Measurements from ENCODE around the gene EML4. TPM values are rescaled to one million over a fixed set of nuclear protein-coding genes. Genes with fewer than 3 reads are reported as not detected.

The EML4 gene
- total and polyA plus RNA-seq, 2 of the 13 experiments (the other 11 are each of a cell fraction or from before 2014, with no cell fraction given) = 243 to 476 TPM

DNA sequence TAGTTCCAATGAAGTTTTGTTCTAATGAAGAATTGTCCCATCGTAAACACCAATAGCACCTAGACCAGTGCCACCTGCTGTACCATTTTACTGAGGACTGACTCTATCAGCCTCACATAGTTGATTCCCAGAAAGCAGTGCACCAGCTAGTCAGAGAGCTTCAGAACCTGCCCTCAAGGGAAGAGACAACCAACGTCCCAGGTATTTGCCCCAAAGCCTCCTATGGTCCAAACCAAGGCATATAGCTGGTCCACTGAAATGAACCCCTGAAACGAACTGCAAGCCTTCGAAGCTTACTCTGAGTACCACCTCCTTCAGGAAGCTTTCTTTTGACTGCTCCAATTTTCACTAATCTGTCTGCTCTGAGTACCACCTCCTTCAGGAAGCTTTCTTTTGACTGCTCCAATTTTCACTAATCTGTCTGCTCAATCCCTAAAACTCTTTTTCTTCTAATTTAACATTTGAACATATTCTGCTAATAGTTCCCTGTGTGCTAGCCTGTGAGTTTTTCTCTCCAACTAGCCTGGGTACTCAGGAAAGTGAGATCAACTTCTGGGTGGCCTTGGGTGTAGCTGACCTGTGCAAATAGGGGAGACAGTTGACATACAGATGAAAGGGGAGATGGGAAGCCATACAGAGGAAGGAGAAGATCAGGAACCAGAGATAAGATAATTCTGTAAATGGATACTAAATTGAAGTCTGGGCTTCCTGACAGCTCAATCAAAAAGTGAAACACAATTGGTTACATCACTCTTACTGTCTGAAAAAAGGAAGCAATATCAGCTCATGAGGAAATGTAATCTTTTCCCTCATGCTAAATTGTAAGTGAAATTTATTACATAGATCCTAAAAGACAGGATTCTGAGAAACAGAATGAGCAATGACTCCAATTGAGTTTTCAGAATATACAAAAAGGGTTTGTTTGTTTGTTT lies 33.5 kb upstream of the EML4 start (continued):
- TF ChIP-seq HOXD1 (CRISPR knock-in tag; IDR thresholded peaks at IDR 0.05) (peak; percentile 96), ZNF232 (CRISPR knock-in tag; IDR thresholded peaks at IDR 0.05; ENCODE audit: borderline replicate concordance) (no peak), HNRNPK (IDR thresholded peaks at IDR 0.05; ENCODE audit: low read depth, low read length, poor library complexity, severe bottlenecking) (peak; percentile 19), TEAD2 (CRISPR knock-in tag; IDR thresholded peaks at IDR 0.05) (no peak), RARA (CRISPR knock-in tag; IDR thresholded peaks at IDR 0.05) (peak; percentile 97), ZNF143 (CRISPR knock-in tag; IDR thresholded peaks at IDR 0.05) (0 out of 2 replicates have a peak, but pooled peaks have one; percentile 8), ZNF446 (CRISPR knock-in tag; IDR thresholded peaks at IDR 0.05) (peak; percentile 55; the same call in 1 of the 2 replicates), SNAPC5 (CRISPR knock-in tag; IDR thresholded peaks at IDR 0.05; ENCODE audit: borderline replicate concordance) (0 out of 2 replicates have a peak, but pooled peaks have one; percentile 21), HDAC1 (CRISPR knock-in tag; IDR thresholded peaks at IDR 0.05) (peak; percentile 92), ZNF558 (CRISPR knock-in tag; IDR thresholded peaks at IDR 0.05; ENCODE audit: borderline replicate concordance) (no peak; the same call in 1 of the 2 replicates), TGIF2 (CRISPR knock-in tag; IDR thresholded peaks at IDR 0.05) (peak; percentile 89), ZNF607 (CRISPR knock-in tag; IDR thresholded peaks at IDR 0.05; ENCODE audit: borderline replicate concordance) (peak; percentile 54; the same call in 1 of the 2 replicates), ZNF773 (CRISPR knock-in tag; IDR thresholded peaks at IDR 0.05; ENCODE audit: borderline replicate concordance) (no peak), MAFG (CRISPR knock-in tag; IDR thresholded peaks at IDR 0.05) (no peak), MXD4 (CRISPR knock-in tag; IDR thresholded peaks at IDR 0.05) (no peak; the same call in 1 of the 2 replicates), ZNF496 (CRISPR knock-in tag; IDR thresholded peaks at IDR 0.05; ENCODE audit: insufficient replicate concordance) (no peak), ZBTB3 (CRISPR knock-in tag; IDR thresholded peaks at IDR 0.05; ENCODE audit: borderline replicate concordance, low read depth) (0 out of 2 replicates have a peak, but pooled peaks have one; percentile 72), SRF (IDR thresholded peaks at IDR 0.05; ENCODE audit: low read depth, low read length) (no peak), MTA1 (CRISPR knock-in tag; IDR thresholded peaks at IDR 0.05; ENCODE audit: borderline replicate concordance) (peak; percentile 18; the same call in 1 of the 2 replicates), CSRNP2 (CRISPR knock-in tag; conservative IDR thresholded peaks at IDR 0.05; ENCODE audit: low read depth) (no peak)
- TF ChIP-seq, protein P1, sequence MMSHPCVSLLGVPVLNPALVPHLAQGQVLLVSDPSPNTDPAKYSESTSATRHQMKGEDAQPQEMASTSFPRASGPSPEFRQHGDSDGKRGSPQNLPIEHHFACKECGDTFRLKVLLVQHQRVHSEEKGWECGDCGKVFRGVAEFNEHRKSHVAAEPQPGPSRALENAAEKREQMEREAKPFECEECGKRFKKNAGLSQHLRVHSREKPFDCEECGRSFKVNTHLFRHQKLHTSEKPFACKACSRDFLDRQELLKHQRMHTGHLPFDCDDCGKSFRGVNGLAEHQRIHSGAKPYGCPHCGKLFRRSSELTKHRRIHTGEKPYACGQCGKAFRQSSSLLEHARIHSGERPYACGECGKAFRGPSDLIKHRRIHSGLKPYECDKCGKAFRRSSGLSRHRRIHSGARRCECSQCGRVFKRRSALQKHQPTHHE (CRISPR knock-in tag; IDR thresholded peaks at IDR 0.05; ENCODE audit: borderline replicate concordance) = peak; percentile 59; the same call in 1 of the 2 replicates
- TF ChIP-seq, protein P2, sequence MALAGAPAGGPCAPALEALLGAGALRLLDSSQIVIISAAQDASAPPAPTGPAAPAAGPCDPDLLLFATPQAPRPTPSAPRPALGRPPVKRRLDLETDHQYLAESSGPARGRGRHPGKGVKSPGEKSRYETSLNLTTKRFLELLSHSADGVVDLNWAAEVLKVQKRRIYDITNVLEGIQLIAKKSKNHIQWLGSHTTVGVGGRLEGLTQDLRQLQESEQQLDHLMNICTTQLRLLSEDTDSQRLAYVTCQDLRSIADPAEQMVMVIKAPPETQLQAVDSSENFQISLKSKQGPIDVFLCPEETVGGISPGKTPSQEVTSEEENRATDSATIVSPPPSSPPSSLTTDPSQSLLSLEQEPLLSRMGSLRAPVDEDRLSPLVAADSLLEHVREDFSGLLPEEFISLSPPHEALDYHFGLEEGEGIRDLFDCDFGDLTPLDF (CRISPR knock-in tag; IDR thresholded peaks at IDR 0.05) = peak; percentile 61; the same call in 1 of the 2 replicates
- TF ChIP-seq, protein P3, sequence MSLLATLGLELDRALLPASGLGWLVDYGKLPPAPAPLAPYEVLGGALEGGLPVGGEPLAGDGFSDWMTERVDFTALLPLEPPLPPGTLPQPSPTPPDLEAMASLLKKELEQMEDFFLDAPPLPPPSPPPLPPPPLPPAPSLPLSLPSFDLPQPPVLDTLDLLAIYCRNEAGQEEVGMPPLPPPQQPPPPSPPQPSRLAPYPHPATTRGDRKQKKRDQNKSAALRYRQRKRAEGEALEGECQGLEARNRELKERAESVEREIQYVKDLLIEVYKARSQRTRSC (CRISPR knock-in tag; IDR thresholded peaks at IDR 0.05; ENCODE audit: low read depth) = no peak
- TF ChIP-seq, protein P4, sequence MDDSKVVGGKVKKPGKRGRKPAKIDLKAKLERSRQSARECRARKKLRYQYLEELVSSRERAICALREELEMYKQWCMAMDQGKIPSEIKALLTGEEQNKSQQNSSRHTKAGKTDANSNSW (CRISPR knock-in tag; IDR thresholded peaks at IDR 0.05; ENCODE audit: borderline replicate concordance) = no peak

Data from HepG2 (cell line).